HepG2 (cell line): ENCODE results near the gene SPATS2. TPM values are rescaled to one million over a fixed set of nuclear protein-coding genes. Genes with fewer than 3 reads are reported as not detected.
A peak's percentile ranks its signal among the peaks of the same experiment; 100 is the strongest.

Experiments
- BCLAF1 ChIP-seq: fragments of 450-650 bp; IDR thresholded peaks from 2 replicates; pipeline ENCODE4 v1.6.1; 2017; ENCODE audit warnings: mild to moderate bottlenecking
- CHD2 ChIP-seq: IDR thresholded peaks from 2 replicates; pipeline ENCODE4 v1.6.1; 2011; ENCODE audit warnings: low read depth, low read length, improper control_type of control experiment
- IKZF4 ChIP-seq: sonication (generic); formaldehyde crosslinking; IDR thresholded peaks from 2 replicates; pipeline ENCODE4 v1.5.1; 2020; ENCODE audit warnings: borderline replicate concordance, mild to moderate bottlenecking, low read depth, missing genetic modification reagents; ENCODE audit errors: not compliant biosample characterization
- NONO ChIP-seq, 2 experiments: fragments of 450-650 bp in 1 of 2; sonication (generic) in 1 of 2; formaldehyde crosslinking in 1 of 2; IDR thresholded peaks in 1 of 2; conservative IDR thresholded peaks in 1 of 2; 2 replicates each; pipeline versions ENCODE4 v1.6.1 to v1.8.0; 2017 to 2022; ENCODE audit warnings: mild to moderate bottlenecking in 1 of 2, missing genetic modification reagents in 1 of 2, moderate library complexity in 1 of 2
- NR2C2 ChIP-seq: sonication (generic); formaldehyde crosslinking; IDR thresholded peaks from 2 replicates; pipeline ENCODE4 v1.4.0; 2020; ENCODE audit warnings: missing genetic modification reagents, mild to moderate bottlenecking, moderate library complexity, borderline replicate concordance
- PAXIP1 ChIP-seq: sonication (generic); formaldehyde crosslinking; conservative IDR thresholded peaks from 2 replicates; pipeline ENCODE4 v1.4.0; 2020; ENCODE audit warnings: mild to moderate bottlenecking, missing genetic modification reagents, moderate library complexity
- PCBP1 ChIP-seq: fragments of 200-400 bp; formaldehyde crosslinking; IDR thresholded peaks from 2 replicates; pipeline ENCODE4 v1.6.1; 2017; ENCODE audit warnings: mild to moderate bottlenecking, low read depth, low read length, borderline replicate concordance
- SKI ChIP-seq: fragments of 450-650 bp; IDR thresholded peaks from one replicate; pipeline ENCODE4 v1.6.1; 2018; ENCODE audit warnings: mild to moderate bottlenecking; ENCODE audit not compliant: partially characterized antibody
- ZBTB10 ChIP-seq: sonication (generic); formaldehyde crosslinking; IDR thresholded peaks from 2 replicates; pipeline ENCODE4 v1.4.0; 2020; ENCODE audit warnings: missing genetic modification reagents, borderline replicate concordance
- ZC3H13 ChIP-seq: sonication (generic); formaldehyde crosslinking; IDR thresholded peaks from 2 replicates; pipeline ENCODE4 v1.8.1; 2023; ENCODE audit warnings: mild to moderate bottlenecking, missing genetic modification reagents, moderate library complexity
- ZNF263 ChIP-seq: sonication (generic); formaldehyde crosslinking; IDR thresholded peaks from 2 replicates; pipeline ENCODE4 v1.4.0; 2020; ENCODE audit warnings: missing genetic modification reagents
- ZNF382 ChIP-seq: sonication (generic); formaldehyde crosslinking; IDR thresholded peaks from 2 replicates; pipeline ENCODE4 v1.5.0; 2020; ENCODE audit warnings: missing genetic modification reagents, mild to moderate bottlenecking, borderline replicate concordance
- ZNF790 ChIP-seq: sonication (generic); formaldehyde crosslinking; IDR thresholded peaks from 2 replicates; pipeline ENCODE4 v1.8.0; 2022; ENCODE audit warnings: missing genetic modification reagents, mild to moderate bottlenecking, borderline replicate concordance
- polyA plus RNA-seq, 8 experiments: library from polyadenylated mRNA; depleted of rRNA in 3 of 8; stranded (reverse) in 7 of 8; unstranded in 1 of 8; fragments of >200 nt; fragmentation: Illumina TruSeq in 4 of 8; extraction: Trizol in 4 of 8; gene quantifications; 2 replicates each; pipeline versions ENCODE4 v1.2.1 to v1.2.3, GENCODE V29; 2011 to 2016; ENCODE audit warnings: low read depth in 4 of 8, missing spikeins in 1 of 8, mixed read lengths in 1 of 8; ENCODE audit not compliant: insufficient read depth in 1 of 8
- total RNA-seq, 5 experiments: library from RNA; depleted of rRNA; stranded (reverse); fragments of >200 nt; fragmentation: Illumina TruSeq; extraction: Trizol; gene quantifications; 2 replicates each; pipeline ENCODE4 v1.2.3, GENCODE V29; 2016; ENCODE audit warnings: low read depth in 1 of 5
- TF ChIP-seq, protein P1 (sequence below): sonication (generic); formaldehyde crosslinking; IDR thresholded peaks from 2 replicates; pipeline ENCODE4 v1.8.0; 2022; ENCODE audit warnings: missing genetic modification reagents, mild to moderate bottlenecking, moderate library complexity, borderline replicate concordance

Gene SPATS2
- total and polyA plus RNA-seq, 2 of the 13 experiments (the other 11 are each of a cell fraction or from before 2014, with no cell fraction given), result 19.3 to 28.1 TPM

DNA sequence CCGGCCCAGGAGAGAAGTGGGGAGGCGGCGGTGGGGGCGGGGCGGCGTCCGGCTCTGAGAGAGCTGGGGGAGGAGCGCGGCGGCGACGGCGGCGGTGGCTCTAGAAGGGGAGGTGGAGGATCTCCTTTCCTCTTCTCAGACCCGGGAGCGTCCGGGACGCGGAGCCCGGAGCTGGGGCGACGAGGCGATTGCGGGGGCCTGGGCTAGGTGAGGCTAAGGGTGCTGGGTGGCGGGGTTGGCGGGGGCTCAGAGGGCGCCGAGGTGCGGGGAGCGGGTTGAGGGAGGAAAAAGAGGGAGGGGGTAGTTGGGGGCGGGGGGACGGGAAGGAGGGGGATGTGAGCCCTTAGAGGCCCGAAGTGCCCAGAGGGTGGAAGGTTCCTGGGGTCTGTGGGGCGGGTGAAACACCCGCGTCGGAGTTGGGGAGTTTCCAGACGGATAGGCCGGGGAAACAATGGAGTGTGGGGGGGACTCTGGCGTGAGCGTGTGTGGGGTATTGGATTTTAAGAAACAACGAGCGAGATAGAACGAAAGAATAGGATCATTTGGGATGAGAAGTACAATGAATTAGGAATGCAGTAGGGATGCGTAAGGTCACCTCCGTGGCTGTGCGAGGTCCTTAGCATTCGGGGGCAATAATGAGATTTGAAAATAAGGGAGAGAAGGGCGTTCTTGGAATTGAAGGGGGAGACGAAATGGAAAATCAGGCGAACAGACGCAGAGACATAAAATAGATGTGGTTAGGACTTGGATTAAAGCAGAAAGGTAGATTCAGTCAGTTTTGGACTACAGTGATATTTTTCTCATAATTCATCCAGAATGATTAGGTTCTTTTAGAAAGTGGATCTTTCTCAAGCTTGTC is at the start of gene SPATS2 (continued):
- TF ChIP-seq PAXIP1 (peak; percentile 56; the same call in 1 of the 2 replicates), ZBTB10 (CRISPR knock-in tag) (0 out of 2 replicates have a peak, but pooled peaks have one; percentile 6), ZNF263 (CRISPR knock-in tag) (peak; percentile 46; the same call in 1 of the 2 replicates), ZNF790 (CRISPR knock-in tag) (0 out of 2 replicates have a peak, but pooled peaks have one; percentile 2), NR2C2 (CRISPR knock-in tag) (0 out of 2 replicates have a peak, but pooled peaks have one; percentile 23), ZNF382 (CRISPR knock-in tag) (no peak), ZC3H13 (CRISPR knock-in tag) (no peak), CHD2 (peak; percentile 59; the same call in 1 of the 2 replicates), NONO (IDR thresholded peaks at IDR 0.05) (no peak), NONO (CRISPR knock-in tag; conservative IDR thresholded peaks at IDR 0.05) (0 out of 2 replicates have a peak, but pooled peaks have one; percentile 11), BCLAF1 (no peak), PCBP1 (0 out of 2 replicates have a peak, but pooled peaks have one; percentile 28), IKZF4 (peak; percentile 12), SKI (peak; percentile 6)
- TF ChIP-seq, protein P1, sequence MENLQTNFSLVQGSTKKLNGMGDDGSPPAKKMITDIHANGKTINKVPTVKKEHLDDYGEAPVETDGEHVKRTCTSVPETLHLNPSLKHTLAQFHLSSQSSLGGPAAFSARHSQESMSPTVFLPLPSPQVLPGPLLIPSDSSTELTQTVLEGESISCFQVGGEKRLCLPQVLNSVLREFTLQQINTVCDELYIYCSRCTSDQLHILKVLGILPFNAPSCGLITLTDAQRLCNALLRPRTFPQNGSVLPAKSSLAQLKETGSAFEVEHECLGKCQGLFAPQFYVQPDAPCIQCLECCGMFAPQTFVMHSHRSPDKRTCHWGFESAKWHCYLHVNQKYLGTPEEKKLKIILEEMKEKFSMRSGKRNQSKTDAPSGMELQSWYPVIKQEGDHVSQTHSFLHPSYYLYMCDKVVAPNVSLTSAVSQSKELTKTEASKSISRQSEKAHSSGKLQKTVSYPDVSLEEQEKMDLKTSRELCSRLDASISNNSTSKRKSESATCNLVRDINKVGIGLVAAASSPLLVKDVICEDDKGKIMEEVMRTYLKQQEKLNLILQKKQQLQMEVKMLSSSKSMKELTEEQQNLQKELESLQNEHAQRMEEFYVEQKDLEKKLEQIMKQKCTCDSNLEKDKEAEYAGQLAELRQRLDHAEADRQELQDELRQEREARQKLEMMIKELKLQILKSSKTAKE (CRISPR knock-in tag), result 0 out of 2 replicates have a peak, but pooled peaks have one; percentile 65
